HG03342 (cell line): ENCODE data around the gene GRB7.
"Not testable (repeated sequence)": the region's sequence is repeated elsewhere in the genome, so short reads cannot be mapped to it uniquely, and the experiment has no call there.

Experiments
- ATAC-seq: cut with Tn5 transposase; IDR thresholded peaks from one replicate; pipeline ENCODE4 v1.9.1; 2021; ENCODE audit warnings: mild to moderate bottlenecking, moderate library complexity; ENCODE audit not compliant: unreplicated experiment

GRB7 gene

DNA sequence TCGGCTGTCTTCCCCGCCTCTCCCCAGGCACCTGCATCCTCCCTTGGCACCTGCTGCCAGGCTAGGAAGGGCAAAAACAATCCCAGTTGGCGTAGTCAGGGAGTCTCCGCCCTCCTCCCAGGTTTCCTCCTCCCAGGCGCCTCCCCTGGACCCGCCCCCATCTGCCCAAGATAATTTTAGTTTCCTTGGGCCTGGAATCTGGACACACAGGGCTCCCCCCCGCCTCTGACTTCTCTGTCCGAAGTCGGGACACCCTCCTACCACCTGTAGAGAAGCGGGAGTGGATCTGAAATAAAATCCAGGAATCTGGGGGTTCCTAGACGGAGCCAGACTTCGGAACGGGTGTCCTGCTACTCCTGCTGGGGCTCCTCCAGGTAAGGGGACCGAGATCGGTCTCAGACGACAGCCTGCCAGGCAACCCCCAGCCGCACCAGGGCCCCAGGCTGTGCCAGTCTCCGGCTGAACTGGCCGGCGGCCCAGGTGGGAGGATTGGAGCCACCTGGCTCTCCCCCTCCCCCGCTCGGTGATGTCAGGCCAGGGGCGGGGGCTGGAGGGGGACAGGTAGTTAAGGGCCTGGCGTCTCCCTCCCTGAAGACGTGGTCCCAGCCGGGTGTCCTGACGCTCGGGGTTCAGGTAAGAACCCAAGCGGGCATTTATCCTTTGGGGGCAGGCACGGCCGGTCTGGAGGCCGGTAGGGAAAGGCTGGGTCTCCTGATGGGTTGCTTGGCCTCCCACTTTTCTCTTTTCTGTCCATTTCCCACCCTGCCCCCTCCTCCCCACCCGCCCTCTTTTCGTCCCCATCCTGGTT lies at the start of gene GRB7:
Gene GRB7 (plus strand): TSS at position 179 of the 808 bp plus-strand sequence. CDS start 4,364 bp downstream, outside the sequence.
- ATAC-seq = no peak

DNA sequence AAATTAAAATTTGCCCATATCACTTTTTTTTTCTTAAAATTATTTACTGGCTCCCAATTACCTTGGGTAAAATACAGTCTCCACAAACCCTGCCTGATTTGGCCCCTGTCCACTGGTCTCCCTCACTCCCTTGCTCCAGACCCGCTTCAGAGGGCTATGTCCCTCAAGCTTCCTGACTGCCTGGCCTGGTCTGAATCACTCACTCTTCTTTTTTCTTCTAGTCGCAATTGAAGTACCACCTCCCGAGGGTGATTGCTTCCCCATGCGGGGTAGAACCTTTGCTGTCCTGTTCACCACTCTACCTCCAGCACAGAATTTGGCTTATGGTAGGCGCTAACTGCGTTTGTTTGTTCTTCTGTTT lies 49.3 kb upstream of the GRB7 start:
- no peak for ATAC-seq

- no peak for ATAC-seq
Observed at GRCh38 chr17:39688945-39689344, 48.8 kb upstream of the GRB7 start.

- no peak for ATAC-seq
Observed at GRCh38 chr17:39694593-39694992, 43.1 kb upstream of the GRB7 start.

GRCh38 chr17:39695089-39695474 lies 42.7 kb upstream of the GRB7 start:
- no peak for ATAC-seq

GRCh38 chr17:39696731-39697130 lies 41.0 kb upstream of the GRB7 start:
- ATAC-seq = no peak

GRCh38 chr17:39697961-39698360 lies 39.8 kb upstream of the GRB7 start:
- ATAC-seq = no peak

GRCh38 chr17:39699157-39699817 lies 38.5 kb upstream of the GRB7 start:
- ATAC-seq = not testable (repeated sequence)

GRCh38 chr17:39699818-39700147 lies 38.0 kb upstream of the GRB7 start, which contains the start of gene ERBB2:
TSS of gene ERBB2 (plus strand) at chr17:39700064. CDS start at chr17:39700239, 175 bp downstream.
- no peak for ATAC-seq

DNA sequence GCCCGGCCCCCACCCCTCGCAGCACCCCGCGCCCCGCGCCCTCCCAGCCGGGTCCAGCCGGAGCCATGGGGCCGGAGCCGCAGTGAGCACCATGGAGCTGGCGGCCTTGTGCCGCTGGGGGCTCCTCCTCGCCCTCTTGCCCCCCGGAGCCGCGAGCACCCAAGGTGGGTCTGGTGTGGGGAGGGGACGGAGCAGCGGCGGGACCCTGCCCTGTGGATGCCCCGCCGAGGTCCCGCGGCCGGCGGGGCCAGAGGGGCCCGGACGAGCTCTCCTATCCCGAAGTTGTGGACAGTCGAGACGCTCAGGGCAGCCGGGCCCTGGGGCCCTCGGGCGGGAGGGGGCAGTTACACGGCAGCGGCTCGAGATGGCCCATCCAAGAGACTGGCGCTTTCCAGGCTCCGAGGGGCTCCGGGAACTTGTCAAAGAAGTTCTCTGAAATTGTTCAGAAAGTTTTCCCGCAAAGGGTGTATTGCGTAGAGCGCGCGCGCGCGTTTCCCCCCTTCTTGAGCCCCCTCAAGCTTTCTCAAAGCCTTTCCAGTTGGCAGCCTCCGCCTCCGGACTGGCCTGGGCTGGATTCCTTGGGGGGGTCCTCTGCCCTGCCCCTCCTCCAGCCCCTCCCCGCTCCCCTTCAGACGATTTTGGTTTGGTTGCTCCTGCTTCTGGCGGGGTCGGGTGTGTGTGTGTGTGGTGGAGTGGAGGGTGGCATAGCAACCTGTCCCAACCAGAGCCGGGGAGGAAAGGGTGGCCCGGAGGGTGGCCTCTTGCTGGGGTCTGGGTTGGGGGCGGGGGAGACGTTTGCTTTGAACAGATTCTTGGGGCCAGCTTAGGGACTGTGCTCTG lies 37.4 kb upstream of the GRB7 start:
- ATAC-seq = no peak

- ATAC-seq = no peak
Observed at GRCh38 chr17:39701012-39701783, 36.5 kb upstream of the GRB7 start.

DNA sequence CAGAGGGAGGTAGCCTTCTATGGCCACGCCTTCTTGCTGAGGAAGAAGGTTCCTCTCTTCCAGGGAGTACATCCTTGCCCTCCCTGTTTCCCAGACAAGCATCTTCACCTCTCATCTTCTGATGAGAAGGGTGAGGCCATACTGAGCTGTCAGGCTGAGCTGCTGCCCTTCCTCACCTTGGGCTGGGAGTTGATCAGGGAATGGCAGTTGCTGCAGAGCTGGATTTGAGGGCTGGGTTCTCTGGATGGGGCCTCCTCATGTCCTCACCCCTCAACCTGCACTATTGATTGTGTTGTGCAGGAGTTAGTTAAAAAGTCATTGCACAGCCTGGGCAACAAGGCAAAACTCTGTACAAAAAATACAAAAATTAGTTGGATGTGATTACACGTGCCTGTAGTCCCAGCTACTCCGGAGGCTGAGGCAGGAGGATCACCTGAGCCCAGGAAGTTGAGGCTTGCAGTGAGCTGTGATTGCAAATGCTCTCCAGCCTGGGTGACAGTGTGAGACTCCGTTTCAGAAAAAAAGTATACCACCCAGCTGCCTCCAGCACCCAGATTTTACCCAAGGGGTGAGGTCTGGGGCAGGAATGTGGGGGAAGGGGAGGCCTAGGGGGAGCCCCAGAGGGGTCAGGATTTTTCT lies 35.8 kb upstream of the GRB7 start:
- ATAC-seq = no peak

GRCh38 chr17:39702901-39703893 lies 34.5 kb upstream of the GRB7 start:
- ATAC-seq = no peak

DNA sequence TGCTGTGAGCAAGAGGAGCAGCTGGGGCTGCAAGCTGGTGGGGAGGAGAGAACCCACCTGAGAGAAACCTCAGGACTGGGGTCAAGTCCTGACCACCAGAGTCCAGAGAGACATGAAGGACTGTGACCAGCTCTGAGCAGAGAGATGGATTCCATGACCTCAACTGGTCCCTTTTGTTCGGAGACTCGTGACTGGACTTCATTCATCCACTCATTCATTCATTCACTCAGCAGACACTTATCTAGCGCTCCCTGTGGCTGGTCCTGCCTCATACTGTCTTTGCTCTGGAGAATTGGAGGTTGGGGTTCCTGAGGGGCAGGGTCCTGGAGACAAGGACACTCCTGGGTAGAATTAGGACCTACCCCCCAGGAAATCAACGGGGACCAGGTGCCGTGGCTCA lies 33.8 kb upstream of the GRB7 start:
- ATAC-seq = no peak

GRCh38 chr17:39704821-39705551 lies 32.8 kb upstream of the GRB7 start:
- no peak for ATAC-seq

- no peak for ATAC-seq
Observed at GRCh38 chr17:39705786-39706348, 31.9 kb upstream of the GRB7 start.

GRCh38 chr17:39706383-39706782 lies 31.4 kb upstream of the GRB7 start:
- no peak for ATAC-seq

DNA sequence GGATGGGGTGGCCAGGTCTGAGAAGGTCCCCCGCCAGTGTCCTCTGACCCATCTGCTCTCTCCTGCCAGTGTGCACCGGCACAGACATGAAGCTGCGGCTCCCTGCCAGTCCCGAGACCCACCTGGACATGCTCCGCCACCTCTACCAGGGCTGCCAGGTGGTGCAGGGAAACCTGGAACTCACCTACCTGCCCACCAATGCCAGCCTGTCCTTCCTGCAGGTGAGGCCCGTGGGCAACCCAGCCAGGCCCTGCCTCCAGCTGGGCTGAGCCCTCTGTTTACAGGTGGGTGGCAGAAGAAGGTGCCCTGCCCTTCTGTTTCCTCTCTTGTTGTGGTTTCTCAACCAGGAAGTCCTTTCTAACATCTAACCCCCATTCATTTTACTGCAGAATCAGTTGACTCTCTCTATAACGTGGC lies 30.8 kb upstream of the GRB7 start:
- ATAC-seq = no peak
